Measurements from ENCODE around the gene OXER1. TPM values are rescaled to one million over a fixed set of nuclear protein-coding genes. Genes with fewer than 3 reads are reported as not detected.

OXER1 gene
- total and polyA plus RNA-seq, 12 donors, result 0.16 to 11.2 (median 1.5) TPM; not detected in 1

DNA sequence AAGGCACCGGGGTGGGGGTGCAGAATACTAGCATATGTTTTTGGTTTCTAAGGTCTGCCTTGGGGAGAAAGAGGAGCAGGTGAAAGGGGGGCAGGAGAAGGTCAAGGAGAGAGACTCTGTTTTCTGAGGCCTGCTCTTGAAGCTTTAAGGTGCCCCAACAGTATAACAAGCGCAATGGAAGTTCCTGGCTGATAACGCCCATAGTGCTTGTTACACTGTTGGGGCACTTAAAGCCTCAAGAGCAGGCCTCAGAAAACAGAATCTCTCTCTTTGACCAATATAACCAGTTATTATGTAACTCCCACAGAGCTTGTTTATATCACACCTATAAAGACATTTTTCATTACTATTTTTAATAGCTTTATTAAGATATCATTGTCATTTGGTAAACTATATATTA is 16.5 kb downstream of the OXER1 start:
- intact Hi-C loops (cut with DNase I), result no loop called here
- TF ChIP-seq, protein P1, sequence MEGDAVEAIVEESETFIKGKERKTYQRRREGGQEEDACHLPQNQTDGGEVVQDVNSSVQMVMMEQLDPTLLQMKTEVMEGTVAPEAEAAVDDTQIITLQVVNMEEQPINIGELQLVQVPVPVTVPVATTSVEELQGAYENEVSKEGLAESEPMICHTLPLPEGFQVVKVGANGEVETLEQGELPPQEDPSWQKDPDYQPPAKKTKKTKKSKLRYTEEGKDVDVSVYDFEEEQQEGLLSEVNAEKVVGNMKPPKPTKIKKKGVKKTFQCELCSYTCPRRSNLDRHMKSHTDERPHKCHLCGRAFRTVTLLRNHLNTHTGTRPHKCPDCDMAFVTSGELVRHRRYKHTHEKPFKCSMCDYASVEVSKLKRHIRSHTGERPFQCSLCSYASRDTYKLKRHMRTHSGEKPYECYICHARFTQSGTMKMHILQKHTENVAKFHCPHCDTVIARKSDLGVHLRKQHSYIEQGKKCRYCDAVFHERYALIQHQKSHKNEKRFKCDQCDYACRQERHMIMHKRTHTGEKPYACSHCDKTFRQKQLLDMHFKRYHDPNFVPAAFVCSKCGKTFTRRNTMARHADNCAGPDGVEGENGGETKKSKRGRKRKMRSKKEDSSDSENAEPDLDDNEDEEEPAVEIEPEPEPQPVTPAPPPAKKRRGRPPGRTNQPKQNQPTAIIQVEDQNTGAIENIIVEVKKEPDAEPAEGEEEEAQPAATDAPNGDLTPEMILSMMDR (IDR thresholded peaks at IDR 0.05), result no peak
- no peak for TF ChIP-seq POLR2A (IDR thresholded peaks at IDR 0.05)
- Histone ChIP-seq H3K4me1 (replicated peaks in 1 of 2) (peaks cover 0 to 5% of the 10 kb centered on the region in 2 donors), H3K27ac (no peak overlapping the region), H3K27me3 (no peaks in the 10 kb centered on the region), H3K4me3 (no peak overlapping the region), H3K9me3 (replicated peaks in 1 of 3) (no peaks in the 10 kb centered on the region), H3K36me3 (replicated peaks in 1 of 2) (no peaks in the 10 kb centered on the region)
- no peak for DNase-seq
- WGBS, 4 donors, result 92 to 100% (median 97%) methylated on average over 3 of the region's 3 CpGs

DNA sequence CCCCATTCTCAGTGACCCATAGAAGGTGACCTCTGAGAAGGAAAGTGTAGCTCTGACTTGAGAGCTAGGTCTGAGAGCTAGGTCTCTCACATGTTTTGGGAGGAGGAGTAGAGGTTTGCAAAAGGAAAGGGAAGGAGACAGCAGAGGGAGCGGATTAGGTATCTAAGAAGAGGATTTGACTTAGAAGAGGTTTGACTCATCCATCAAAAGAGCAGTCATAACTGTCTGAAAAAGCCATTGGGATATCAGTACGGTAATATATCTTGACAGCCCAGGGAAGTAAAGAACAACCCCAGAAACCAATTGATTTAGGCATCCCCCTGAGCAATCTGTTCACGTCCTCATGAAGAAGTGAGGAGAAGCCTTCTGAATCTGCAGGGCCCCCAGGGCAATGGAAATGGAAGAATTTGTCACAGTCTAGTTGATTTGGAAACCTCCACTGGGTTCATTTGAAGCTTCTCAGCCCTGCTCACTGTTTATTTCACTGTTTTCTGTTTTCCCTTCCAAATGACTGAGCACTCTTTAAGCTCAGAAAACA is 19.3 kb downstream of the OXER1 start:
- Histone ChIP-seq H3K9me3 (replicated peaks in 1 of 3) (no peaks in the 10 kb centered on the region), H3K4me1 (replicated peaks in 1 of 2) (no peaks in the 10 kb centered on the region), H3K4me3 (no peak overlapping the region), H3K27me3 (no peaks in the 10 kb centered on the region), H3K27ac (no peak overlapping the region), H3K36me3 (replicated peaks in 1 of 2) (peaks cover 0 to 5% of the 10 kb centered on the region in 2 donors)
- intact Hi-C loops (cut with DNase I), result no loop called here
- no peak for DNase-seq
- WGBS, 4 donors, result 93 to 100% (median 97%) methylated on average over 3 of the region's 3 CpGs
- TF ChIP-seq, protein P1 (IDR thresholded peaks at IDR 0.05), result no peak
- no peak for TF ChIP-seq POLR2A (IDR thresholded peaks at IDR 0.05)

DNA sequence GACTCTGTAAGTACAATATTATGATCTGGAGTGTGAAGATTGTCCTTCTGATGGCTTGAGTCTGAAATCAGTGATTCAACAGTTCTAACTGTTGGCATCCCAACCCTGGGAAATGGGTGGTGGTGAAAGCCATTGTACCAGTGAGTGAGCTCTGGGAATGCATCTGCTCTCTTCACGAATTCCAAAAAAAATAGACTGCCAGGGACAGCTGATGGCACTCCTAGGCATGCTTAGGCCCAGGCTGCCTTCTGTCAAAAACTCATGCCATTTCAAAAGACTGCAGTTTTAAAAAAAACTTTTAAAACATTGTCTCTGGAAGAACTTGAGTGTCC is 20.3 kb downstream of the OXER1 start:
- no peaks in the 10 kb centered on the region for H3K27me3 ChIP-seq
- no peaks in the 10 kb centered on the region for H3K9me3 ChIP-seq (replicated peaks in 1 of 3)
- H3K4me1 ChIP-seq (replicated peaks in 1 of 2), result no peaks in the 10 kb centered on the region
- no peak overlapping the region for H3K4me3 ChIP-seq
- 77 to 94% (median 89%) methylated on average over 1 of the region's 1 CpG for WGBS, 4 donors
- DNase-seq, result no peak
- no peak for TF ChIP-seq POLR2A (IDR thresholded peaks at IDR 0.05)
- TF ChIP-seq, protein P1 (IDR thresholded peaks at IDR 0.05), result no peak
- intact Hi-C loops (cut with DNase I), result no loop called here
- no peak overlapping the region for H3K27ac ChIP-seq
- peaks cover 0 to 8% of the 10 kb centered on the region in 2 donors for H3K36me3 ChIP-seq (replicated peaks in 1 of 2)

DNA sequence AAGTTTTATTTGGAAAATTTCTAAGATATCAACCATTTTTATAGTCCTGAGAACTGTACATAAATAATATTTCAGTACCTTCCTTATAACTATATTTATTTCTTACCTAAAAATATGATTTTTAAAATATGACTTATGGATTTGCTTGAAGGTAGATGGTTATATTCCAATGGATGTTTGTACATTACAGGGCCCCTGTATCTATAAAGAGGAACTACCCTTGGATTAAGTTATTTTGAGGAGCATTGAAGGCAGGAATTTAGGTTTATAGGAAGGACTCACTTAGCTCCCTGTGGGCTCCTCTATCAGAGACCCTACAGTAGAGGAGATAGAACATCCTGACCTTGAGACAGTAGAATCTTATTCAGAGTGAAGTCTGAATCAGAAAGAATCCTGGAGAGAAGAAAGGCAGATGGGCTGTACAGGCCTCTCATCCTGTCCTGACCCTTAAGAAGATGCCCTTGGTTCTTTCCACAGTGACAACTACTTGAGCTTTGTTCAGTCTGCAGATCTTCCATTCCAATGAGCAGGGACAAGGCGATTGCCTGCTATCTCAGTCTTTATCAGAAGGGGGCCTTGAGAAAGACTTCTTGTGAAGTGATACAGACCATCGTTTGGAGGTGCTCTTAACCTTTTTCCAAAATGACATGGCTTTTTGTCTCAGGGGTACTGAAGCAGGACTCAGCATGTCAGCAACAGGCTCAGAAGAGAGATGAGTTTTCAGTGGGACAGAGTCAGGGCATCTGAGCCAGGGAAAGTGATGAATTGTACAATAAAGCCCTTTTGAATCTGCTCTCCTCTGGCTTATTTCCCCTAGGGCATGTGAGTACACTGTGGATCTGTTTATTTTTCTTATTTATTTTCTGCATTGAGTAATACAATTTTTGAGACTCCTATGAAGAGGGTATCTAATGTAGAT is 20.9 kb downstream of the OXER1 start:
- 31 to 67% (median 60%) methylated on average over 2 of the region's 2 CpGs for WGBS, 4 donors
- H3K27ac ChIP-seq, result no peak overlapping the region
- H3K4me1 ChIP-seq (replicated peaks in 1 of 2), result no peaks in the 10 kb centered on the region
- intact Hi-C loops (cut with DNase I), result no loop called here
- TF ChIP-seq, protein P1 (IDR thresholded peaks at IDR 0.05), result no peak
- TF ChIP-seq POLR2A (IDR thresholded peaks at IDR 0.05), result no peak
- no peaks in the 10 kb centered on the region for H3K9me3 ChIP-seq (replicated peaks in 1 of 3)
- peaks cover 0 to 8% of the 10 kb centered on the region in 2 donors for H3K36me3 ChIP-seq (replicated peaks in 1 of 2)
- H3K4me3 ChIP-seq, result no peak overlapping the region
- DNase-seq, result no peak
- no peaks in the 10 kb centered on the region for H3K27me3 ChIP-seq
